ENCODE results near the gene GNS. TPM values are rescaled to one million over a fixed set of nuclear protein-coding genes. Genes with fewer than 3 reads are reported as not detected.
"Not testable (repeated sequence)": the region's sequence is repeated elsewhere in the genome, so short reads cannot be mapped to it uniquely, and the experiment has no call there.

The GNS gene
- polyA plus RNA-seq, 4 donors = 8.3 to 584 (median 24.0) TPM

- H3K27me3 ChIP-seq (ENCODE audit: control insufficient read depth in 3 of 3, insufficient read depth in 3 of 3, low read length in 3 of 3) = no peaks in the 10 kb centered on the region
- H3K4me1 ChIP-seq (ENCODE audit: control insufficient read depth in 3 of 3, insufficient read depth in 2 of 3, low read depth in 1 of 3, low read length in 2 of 3) = peaks cover 0 to 13% (median 0%) of the 10 kb centered on the region in 3 donors
- peak overlapping the region in 1 of 3 donors; percentile 29 for H3K27ac ChIP-seq (ENCODE audit: low read depth in 1 of 3, low read length in 2 of 3)
- peaks cover 4 to 40% (median 5%) of the 10 kb centered on the region in 3 donors for H3K36me3 ChIP-seq (ENCODE audit: control insufficient read depth in 3 of 3, insufficient read depth in 2 of 3, low read depth in 1 of 3, low read length in 3 of 3)
- no peak overlapping the region for H3K4me3 ChIP-seq (ENCODE audit: low read depth in 1 of 3, low read length in 3 of 3)
- H3K9me3 ChIP-seq (ENCODE audit: control insufficient read depth in 2 of 2, insufficient read depth in 1 of 2, low read depth in 1 of 2, low read length in 1 of 2) = no peaks in the 10 kb centered on the region
- no peak for DNase-seq
- no peak for FAIRE-seq
- WGBS, 3 donors = 67 to 77% (median 76%) methylated on average over 5 of the region's 5 CpGs
Observed at GRCh38 chr12:64695550-64695949, 63.7 kb downstream of the GNS start.

- no peaks in the 10 kb centered on the region for H3K9me3 ChIP-seq (ENCODE audit: control insufficient read depth in 2 of 2, insufficient read depth in 1 of 2, low read depth in 1 of 2, low read length in 1 of 2)
- DNase-seq (no peak), FAIRE-seq (no peak)
- H3K27ac ChIP-seq (ENCODE audit: low read depth in 1 of 3, low read length in 2 of 3) = no peak overlapping the region
- no peak overlapping the region for H3K4me3 ChIP-seq (ENCODE audit: low read depth in 1 of 3, low read length in 3 of 3)
- peaks cover 5 to 38% (median 5%) of the 10 kb centered on the region in 3 donors for H3K36me3 ChIP-seq (ENCODE audit: control insufficient read depth in 3 of 3, insufficient read depth in 2 of 3, low read depth in 1 of 3, low read length in 3 of 3)
- peaks cover 0 to 13% (median 0%) of the 10 kb centered on the region in 3 donors for H3K4me1 ChIP-seq (ENCODE audit: control insufficient read depth in 3 of 3, insufficient read depth in 2 of 3, low read depth in 1 of 3, low read length in 2 of 3)
- 85 to 87% (median 86%) methylated on average over 18 of the region's 18 CpGs for WGBS, 3 donors
- no peaks in the 10 kb centered on the region for H3K27me3 ChIP-seq (ENCODE audit: control insufficient read depth in 3 of 3, insufficient read depth in 3 of 3, low read length in 3 of 3)
Observed at GRCh38 chr12:64694130-64695040, 64.8 kb downstream of the GNS start.

GRCh38 chr12:64691795-64692583 is 67.2 kb downstream of the GNS start:
- H3K36me3 ChIP-seq (ENCODE audit: control insufficient read depth in 3 of 3, insufficient read depth in 2 of 3, low read depth in 1 of 3, low read length in 3 of 3) = peaks cover 5 to 43% (median 6%) of the 10 kb centered on the region in 3 donors
- H3K4me3 ChIP-seq (ENCODE audit: low read depth in 1 of 3, low read length in 3 of 3) = no peak overlapping the region
- FAIRE-seq (no peak), DNase-seq (no peak)
- WGBS, 3 donors = 55 to 73% (median 69%) methylated on average over 2 of the region's 2 CpGs
- no peak overlapping the region for H3K27ac ChIP-seq (ENCODE audit: low read depth in 1 of 3, low read length in 2 of 3)
- H3K4me1 ChIP-seq (ENCODE audit: control insufficient read depth in 3 of 3, insufficient read depth in 2 of 3, low read depth in 1 of 3, low read length in 2 of 3) = peaks cover 0 to 13% (median 0%) of the 10 kb centered on the region in 3 donors
- H3K9me3 ChIP-seq (ENCODE audit: control insufficient read depth in 2 of 2, insufficient read depth in 1 of 2, low read depth in 1 of 2, low read length in 1 of 2) = no peaks in the 10 kb centered on the region
- H3K27me3 ChIP-seq (ENCODE audit: control insufficient read depth in 3 of 3, insufficient read depth in 3 of 3, low read length in 3 of 3) = no peaks in the 10 kb centered on the region

GRCh38 chr12:64691227-64691794 is 67.9 kb downstream of the GNS start:
- peaks cover 5 to 49% (median 8%) of the 10 kb centered on the region in 3 donors for H3K36me3 ChIP-seq (ENCODE audit: control insufficient read depth in 3 of 3, insufficient read depth in 2 of 3, low read depth in 1 of 3, low read length in 3 of 3)
- no peaks in the 10 kb centered on the region for H3K27me3 ChIP-seq (ENCODE audit: control insufficient read depth in 3 of 3, insufficient read depth in 3 of 3, low read length in 3 of 3)
- peaks cover 0 to 10% (median 0%) of the 10 kb centered on the region in 3 donors for H3K4me1 ChIP-seq (ENCODE audit: control insufficient read depth in 3 of 3, insufficient read depth in 2 of 3, low read depth in 1 of 3, low read length in 2 of 3)
- no peaks in the 10 kb centered on the region for H3K9me3 ChIP-seq (ENCODE audit: control insufficient read depth in 2 of 2, insufficient read depth in 1 of 2, low read depth in 1 of 2, low read length in 1 of 2)
- WGBS, 3 donors = 93 to 97% (median 94%) methylated on average over 6 of the region's 6 CpGs
- no peak for FAIRE-seq
- H3K4me3 ChIP-seq (ENCODE audit: low read depth in 1 of 3, low read length in 3 of 3) = no peak overlapping the region
- H3K27ac ChIP-seq (ENCODE audit: low read depth in 1 of 3, low read length in 2 of 3) = no peak overlapping the region
- DNase-seq = no peak

- peaks cover 5 to 53% (median 12%) of the 10 kb centered on the region in 3 donors for H3K36me3 ChIP-seq (ENCODE audit: control insufficient read depth in 3 of 3, insufficient read depth in 2 of 3, low read depth in 1 of 3, low read length in 3 of 3)
- not testable (repeated sequence) for H3K9me3 ChIP-seq (ENCODE audit: control insufficient read depth in 2 of 2, insufficient read depth in 1 of 2, low read depth in 1 of 2, low read length in 1 of 2); DNase-seq; H3K4me1 ChIP-seq (ENCODE audit: control insufficient read depth in 3 of 3, insufficient read depth in 2 of 3, low read depth in 1 of 3, low read length in 2 of 3); H3K27ac ChIP-seq (ENCODE audit: low read depth in 1 of 3, low read length in 2 of 3); FAIRE-seq; H3K4me3 ChIP-seq (ENCODE audit: low read depth in 1 of 3, low read length in 3 of 3); H3K27me3 ChIP-seq (ENCODE audit: control insufficient read depth in 3 of 3, insufficient read depth in 3 of 3, low read length in 3 of 3)
- 97 to 100% (median 97%) methylated on average over 6 of the region's 6 CpGs for WGBS, 3 donors
Observed at GRCh38 chr12:64690236-64690635, 69.0 kb downstream of the GNS start.

- Histone ChIP-seq H3K4me1 (ENCODE audit: control insufficient read depth in 3 of 3, insufficient read depth in 2 of 3, low read depth in 1 of 3, low read length in 2 of 3) (peaks cover 0 to 3% (median 3%) of the 10 kb centered on the region in 3 donors), H3K9me3 (ENCODE audit: control insufficient read depth in 2 of 2, insufficient read depth in 1 of 2, low read depth in 1 of 2, low read length in 1 of 2) (no peaks in the 10 kb centered on the region), H3K27me3 (ENCODE audit: control insufficient read depth in 3 of 3, insufficient read depth in 3 of 3, low read length in 3 of 3) (no peaks in the 10 kb centered on the region), H3K36me3 (ENCODE audit: control insufficient read depth in 3 of 3, insufficient read depth in 2 of 3, low read depth in 1 of 3, low read length in 3 of 3) (peaks cover 0 to 47% (median 8%) of the 10 kb centered on the region in 3 donors), H3K27ac (ENCODE audit: low read depth in 1 of 3, low read length in 2 of 3) (peak overlapping the region in 1 of 3 donors; percentile 5), H3K4me3 (ENCODE audit: low read depth in 1 of 3, low read length in 3 of 3) (no peak overlapping the region)
- FAIRE-seq (no peak), DNase-seq (no peak)
- 90 to 92% (median 91%) methylated on average over 7 of the region's 7 CpGs for WGBS, 3 donors
Observed at GRCh38 chr12:64688715-64689114, 70.5 kb downstream of the GNS start.

GRCh38 chr12:64688219-64688618 is 71.0 kb downstream of the GNS start:
- H3K27me3 ChIP-seq (ENCODE audit: control insufficient read depth in 3 of 3, insufficient read depth in 3 of 3, low read length in 3 of 3) = no peaks in the 10 kb centered on the region
- FAIRE-seq (no peak), DNase-seq (no peak)
- 70 to 80% (median 72%) methylated on average over 6 of the region's 6 CpGs for WGBS, 3 donors
- H3K27ac ChIP-seq (ENCODE audit: low read depth in 1 of 3, low read length in 2 of 3) = peak overlapping the region in 1 of 3 donors; percentile 5
- no peaks in the 10 kb centered on the region for H3K9me3 ChIP-seq (ENCODE audit: control insufficient read depth in 2 of 2, insufficient read depth in 1 of 2, low read depth in 1 of 2, low read length in 1 of 2)
- H3K4me3 ChIP-seq (ENCODE audit: low read depth in 1 of 3, low read length in 3 of 3) = no peak overlapping the region
- H3K4me1 ChIP-seq (ENCODE audit: control insufficient read depth in 3 of 3, insufficient read depth in 2 of 3, low read depth in 1 of 3, low read length in 2 of 3) = peaks cover 1 to 7% (median 5%) of the 10 kb centered on the region in 3 donors
- peaks cover 0 to 42% (median 8%) of the 10 kb centered on the region in 3 donors for H3K36me3 ChIP-seq (ENCODE audit: control insufficient read depth in 3 of 3, insufficient read depth in 2 of 3, low read depth in 1 of 3, low read length in 3 of 3)

GRCh38 chr12:64687816-64688215 is 71.4 kb downstream of the GNS start:
- H3K4me1 ChIP-seq (ENCODE audit: control insufficient read depth in 3 of 3, insufficient read depth in 2 of 3, low read depth in 1 of 3, low read length in 2 of 3) = peaks cover 2 to 11% (median 8%) of the 10 kb centered on the region in 3 donors
- WGBS, 3 donors = 42 to 46% (median 43%) methylated on average over 5 of the region's 5 CpGs

More at GRCh38 chr12:64687816-64688215, 71.4 kb downstream of the GNS start:
- no peak for DNase-seq
- no peaks in the 10 kb centered on the region for H3K27me3 ChIP-seq (ENCODE audit: control insufficient read depth in 3 of 3, insufficient read depth in 3 of 3, low read length in 3 of 3)
- H3K4me3 ChIP-seq (ENCODE audit: low read depth in 1 of 3, low read length in 3 of 3) = no peak overlapping the region
- peak overlapping the region in 1 of 3 donors; percentile 15 for H3K27ac ChIP-seq (ENCODE audit: low read depth in 1 of 3, low read length in 2 of 3)
- FAIRE-seq = no peak
- H3K36me3 ChIP-seq (ENCODE audit: control insufficient read depth in 3 of 3, insufficient read depth in 2 of 3, low read depth in 1 of 3, low read length in 3 of 3) = peaks cover 0 to 40% (median 8%) of the 10 kb centered on the region in 3 donors
- H3K9me3 ChIP-seq (ENCODE audit: control insufficient read depth in 2 of 2, insufficient read depth in 1 of 2, low read depth in 1 of 2, low read length in 1 of 2) = no peaks in the 10 kb centered on the region

Measured in small intestine (tissue), 7 donors.